ENCODE measurements around the gene MAP4K5.

GRCh38 chr14:50379563-50379962, 152.8 kb downstream of the MAP4K5 start:
- TF ChIP-seq, protein P1, sequence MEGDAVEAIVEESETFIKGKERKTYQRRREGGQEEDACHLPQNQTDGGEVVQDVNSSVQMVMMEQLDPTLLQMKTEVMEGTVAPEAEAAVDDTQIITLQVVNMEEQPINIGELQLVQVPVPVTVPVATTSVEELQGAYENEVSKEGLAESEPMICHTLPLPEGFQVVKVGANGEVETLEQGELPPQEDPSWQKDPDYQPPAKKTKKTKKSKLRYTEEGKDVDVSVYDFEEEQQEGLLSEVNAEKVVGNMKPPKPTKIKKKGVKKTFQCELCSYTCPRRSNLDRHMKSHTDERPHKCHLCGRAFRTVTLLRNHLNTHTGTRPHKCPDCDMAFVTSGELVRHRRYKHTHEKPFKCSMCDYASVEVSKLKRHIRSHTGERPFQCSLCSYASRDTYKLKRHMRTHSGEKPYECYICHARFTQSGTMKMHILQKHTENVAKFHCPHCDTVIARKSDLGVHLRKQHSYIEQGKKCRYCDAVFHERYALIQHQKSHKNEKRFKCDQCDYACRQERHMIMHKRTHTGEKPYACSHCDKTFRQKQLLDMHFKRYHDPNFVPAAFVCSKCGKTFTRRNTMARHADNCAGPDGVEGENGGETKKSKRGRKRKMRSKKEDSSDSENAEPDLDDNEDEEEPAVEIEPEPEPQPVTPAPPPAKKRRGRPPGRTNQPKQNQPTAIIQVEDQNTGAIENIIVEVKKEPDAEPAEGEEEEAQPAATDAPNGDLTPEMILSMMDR (IDR thresholded peaks at IDR 0.05), result no peak
- no peak for TF ChIP-seq POLR2A (IDR thresholded peaks at IDR 0.05)

All from breast epithelium (tissue), 3 donors.